Spleen (tissue), 11 donors: ENCODE data around the gene TM4SF20. TPM values are rescaled to one million over a fixed set of nuclear protein-coding genes. Genes with fewer than 3 reads are reported as not detected.

Source experiments
- DNase-seq: peaks from one replicate; pipeline ENCODE4 v3.0.0-alpha.2; 2020
- H3K27ac ChIP-seq, 8 donors: fragments of 200-600 bp; sonication (generic) in 7 of 8; 1 replicate in 4 of 8; 2 replicates in 4 of 8; pipeline versions ENCODE4 v1.5.0 to v1.8.0; 2016 to 2021; ENCODE audit warnings: inconsistent platforms in 4 of 8, mild to moderate bottlenecking in 4 of 8, moderate library complexity in 1 of 8
- H3K27me3 ChIP-seq, 7 donors: fragments of 200-600 bp; sonication (generic) in 6 of 7; replicated peaks in 1 of 7; 1 replicate in 4 of 7; 2 replicates in 3 of 7; pipeline versions ENCODE4 v1.5.0 to v1.8.0; 2016 to 2021; ENCODE audit warnings: inconsistent platforms in 3 of 7, mild to moderate bottlenecking in 1 of 7
- H3K36me3 ChIP-seq, 6 donors: fragments of 200-600 bp; sonication (generic) in 5 of 6; 1 replicate in 4 of 6; 2 replicates in 2 of 6; pipeline versions ENCODE4 v1.5.0 to v1.8.0; 2016 to 2021; ENCODE audit warnings: inconsistent platforms in 2 of 6
- H3K4me1 ChIP-seq, 6 donors: fragments of 200-600 bp; sonication (generic) in 5 of 6; 1 replicate in 3 of 6; 2 replicates in 3 of 6; pipeline versions ENCODE4 v1.5.0 to v1.8.0; 2016 to 2021; ENCODE audit warnings: inconsistent platforms in 3 of 6
- H3K4me3 ChIP-seq, 8 donors: fragments of 200-600 bp; sonication (generic) in 7 of 8; 1 replicate in 4 of 8; 2 replicates in 4 of 8; pipeline versions ENCODE4 v1.5.0 to v1.8.0; 2016 to 2021; ENCODE audit warnings: inconsistent platforms in 4 of 8, mild to moderate bottlenecking in 4 of 8, moderate library complexity in 2 of 8
- H3K9me3 ChIP-seq, 8 donors: fragments of 200-600 bp; sonication (generic) in 7 of 8; 1 replicate in 4 of 8; 2 replicates in 4 of 8; pipeline versions ENCODE4 v1.5.0 to v1.8.0; 2016 to 2021; ENCODE audit warnings: inconsistent platforms in 4 of 8
- CTCF ChIP-seq, 11 experiments: fragments of 200-600 bp in 7 of 11; fragments of 450-650 bp in 4 of 11; sonication (generic) in 4 of 11; IDR thresholded peaks in 8 of 11; conservative IDR thresholded peaks in 3 of 11; 1 replicate in 7 of 11; 2 replicates in 4 of 11; pipeline versions ENCODE4 v1.4.0 to v1.8.0; 2016 to 2021; ENCODE audit warnings: antibody characterized with exemption in 11 of 11, inconsistent platforms in 4 of 11, mild to moderate bottlenecking in 1 of 11
- POLR2A ChIP-seq, 3 donors: fragments of 450-650 bp; IDR thresholded peaks; one replicate each; pipeline ENCODE4 v1.5.1; 2017; ENCODE audit warnings: antibody characterized with exemption in 3 of 3, mild to moderate bottlenecking in 1 of 3
- POLR2AphosphoS5 ChIP-seq, 3 donors: sonication (generic); formaldehyde crosslinking; IDR thresholded peaks; one replicate each; pipeline ENCODE4 v1.5.1; 2017; ENCODE audit warnings: antibody characterized with exemption in 3 of 3
- WGBS, 5 donors: extraction: QIAGEN DNeasy Blood & Tissue Kit in 3 of 5; methylation state at CpG; one replicate each; pipeline versions ENCODE4 v1.1.5 to v1.1.7; 2013 to 2018; 5-methylcytosine and 5-hydroxymethylcytosine counted together
- intact Hi-C: fragments of 100-400 bp; cut with DNase I; formaldehyde crosslinking; loops from one replicate; pipeline ENCODE4 v1.15.0; 2023; ENCODE audit warnings: low total_unique reads
- polyA plus RNA-seq, 3 donors: library from polyadenylated mRNA; stranded (reverse); fragments of 200-250 nt; gene quantifications; one replicate each; pipeline ENCODE4 v1.2.1, GENCODE V29; 2013
- total RNA-seq, 7 donors: library from RNA; depleted of rRNA in 3 of 7; stranded (reverse); fragments of >200 nt in 3 of 7; fragmentation: NEBNext Ultra II Directional in 4 of 7; extraction: Animal tissue kit (Norgen Biotek cat#: 25700) in 4 of 7; gene quantifications; one replicate each; pipeline versions ENCODE4 v1.1.0 to v1.2.1, GENCODE V29; 2016 to 2021
- donor health status: healthy with polysubstance abuse.
- donor health status: DM: no; HTN: no; CAD: no; lungs with moderate emphysema.
- donor health status: DM: no; HTN: no; CAD: no.
- donor health status: Bipolar disorder and iron deficiency.
- donor health status: healthy.
- donor health status: DM: no; HTN: no; CAD: no.
- donor health status: DM: yes; HTN: yes; CAD: no.

TM4SF20 gene
- total and polyA plus RNA-seq, 10 donors: not detected

- WGBS, 5 donors: 92 to 98% (median 95%) methylated on average over 2 of the region's 2 CpGs
- no peak overlapping the region for H3K27ac ChIP-seq
- intact Hi-C loops: no loop called here
- H3K9me3 ChIP-seq: no peaks in the 10 kb centered on the region
- H3K4me1 ChIP-seq: peaks cover 0 to 9% (median 0%) of the 10 kb centered on the region in 6 donors
- H3K27me3 ChIP-seq: no peaks in the 10 kb centered on the region
- TF ChIP-seq POLR2AphosphoS5 (IDR thresholded peaks at IDR 0.05) (no peak), POLR2A (IDR thresholded peaks at IDR 0.05) (no peak), CTCF (IDR thresholded peaks at IDR 0.05 in 8 of 11, conservative IDR thresholded peaks at IDR 0.05 in 3 of 11) (no peak)
- no peak for DNase-seq
- H3K36me3 ChIP-seq: peaks cover 0 to 91% (median 32%) of the 10 kb centered on the region in 6 donors
- no peak overlapping the region for H3K4me3 ChIP-seq
Measured at GRCh38 chr2:227339098-227339599, 40.0 kb downstream of the TM4SF20 start.

- WGBS, 5 donors: 70 to 92% (median 85%) methylated on average over 2 of the region's 2 CpGs
- no peaks in the 10 kb centered on the region for H3K27me3 ChIP-seq
- H3K9me3 ChIP-seq: no peaks in the 10 kb centered on the region
- H3K27ac ChIP-seq: no peak overlapping the region
- H3K4me1 ChIP-seq: peaks cover 0 to 9% (median 0%) of the 10 kb centered on the region in 6 donors
- no peak for DNase-seq
- no peak overlapping the region for H3K4me3 ChIP-seq
- TF ChIP-seq POLR2AphosphoS5 (IDR thresholded peaks at IDR 0.05) (no peak), CTCF (IDR thresholded peaks at IDR 0.05 in 8 of 11, conservative IDR thresholded peaks at IDR 0.05 in 3 of 11) (no peak), POLR2A (IDR thresholded peaks at IDR 0.05) (no peak)
- intact Hi-C loops: no loop called here
- peaks cover 0 to 92% (median 35%) of the 10 kb centered on the region in 6 donors for H3K36me3 ChIP-seq
Measured at GRCh38 chr2:227337442-227337841, 41.7 kb downstream of the TM4SF20 start.

GRCh38 chr2:227335713-227336112 is 43.4 kb downstream of the TM4SF20 start:
- WGBS, 5 donors: 78 to 100% (median 88%) methylated on average over 1 of the region's 1 CpG
- Histone ChIP-seq H3K4me1 (peaks cover 0 to 9% (median 0%) of the 10 kb centered on the region in 6 donors), H3K27ac (peak overlapping the region in 2 of 8 donors; percentile 5 to 19), H3K9me3 (no peaks in the 10 kb centered on the region), H3K36me3 (peaks cover 0 to 93% (median 36%) of the 10 kb centered on the region in 6 donors), H3K4me3 (no peak overlapping the region), H3K27me3 (no peaks in the 10 kb centered on the region)
- no peak for DNase-seq
- intact Hi-C loops: no loop called here
- no peak for TF ChIP-seq CTCF (IDR thresholded peaks at IDR 0.05 in 8 of 11, conservative IDR thresholded peaks at IDR 0.05 in 3 of 11)
- no peak for TF ChIP-seq POLR2AphosphoS5 (IDR thresholded peaks at IDR 0.05)
- no peak for TF ChIP-seq POLR2A (IDR thresholded peaks at IDR 0.05)

DNA sequence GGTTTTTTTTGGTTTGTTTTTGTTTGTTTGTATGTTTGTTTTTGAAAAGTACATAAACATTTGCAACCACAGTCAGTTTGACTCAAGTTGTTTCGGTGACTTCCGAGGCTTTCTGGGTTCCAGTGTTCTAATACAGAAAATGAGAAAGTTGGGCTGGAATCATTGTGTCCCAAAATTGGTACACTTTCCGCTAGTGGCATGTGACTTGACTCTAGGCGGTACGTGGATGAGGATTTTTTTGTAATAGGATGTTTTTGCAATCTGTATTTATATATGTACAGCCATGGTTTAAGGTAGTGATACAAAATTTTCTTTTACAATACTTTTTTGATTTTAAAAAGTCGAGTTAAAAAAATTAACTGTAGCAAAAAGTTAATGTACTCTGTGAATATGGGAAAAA is 52.3 kb downstream of the TM4SF20 start:
- no peak for TF ChIP-seq POLR2AphosphoS5 (IDR thresholded peaks at IDR 0.05)
- TF ChIP-seq POLR2A (IDR thresholded peaks at IDR 0.05): no peak
- TF ChIP-seq CTCF (IDR thresholded peaks at IDR 0.05 in 8 of 11, conservative IDR thresholded peaks at IDR 0.05 in 3 of 11): no peak

More for the DNA sequence above, 52.3 kb downstream of the TM4SF20 start:
- Histone ChIP-seq H3K4me1 (peaks cover 5 to 49% (median 30%) of the 10 kb centered on the region in 6 donors), H3K27ac (peak overlapping the region in 1 of 8 donors; percentile 95), H3K27me3 (no peaks in the 10 kb centered on the region), H3K4me3 (peak overlapping the region in 2 of 8 donors; percentile 89 to 97), H3K36me3 (peaks cover 0 to 35% (median 12%) of the 10 kb centered on the region in 6 donors), H3K9me3 (peaks cover 0 to 6% (median 0%) of the 10 kb centered on the region in 8 donors)
- WGBS, 5 donors: 81 to 95% (median 90%) methylated on average over 6 of the region's 6 CpGs
- no peak for DNase-seq
- intact Hi-C loops: no loop called here
